ENCODE measurements around the gene LVRN.
A peak's percentile ranks its signal among the peaks of the same experiment; 100 is the strongest.

DNA sequence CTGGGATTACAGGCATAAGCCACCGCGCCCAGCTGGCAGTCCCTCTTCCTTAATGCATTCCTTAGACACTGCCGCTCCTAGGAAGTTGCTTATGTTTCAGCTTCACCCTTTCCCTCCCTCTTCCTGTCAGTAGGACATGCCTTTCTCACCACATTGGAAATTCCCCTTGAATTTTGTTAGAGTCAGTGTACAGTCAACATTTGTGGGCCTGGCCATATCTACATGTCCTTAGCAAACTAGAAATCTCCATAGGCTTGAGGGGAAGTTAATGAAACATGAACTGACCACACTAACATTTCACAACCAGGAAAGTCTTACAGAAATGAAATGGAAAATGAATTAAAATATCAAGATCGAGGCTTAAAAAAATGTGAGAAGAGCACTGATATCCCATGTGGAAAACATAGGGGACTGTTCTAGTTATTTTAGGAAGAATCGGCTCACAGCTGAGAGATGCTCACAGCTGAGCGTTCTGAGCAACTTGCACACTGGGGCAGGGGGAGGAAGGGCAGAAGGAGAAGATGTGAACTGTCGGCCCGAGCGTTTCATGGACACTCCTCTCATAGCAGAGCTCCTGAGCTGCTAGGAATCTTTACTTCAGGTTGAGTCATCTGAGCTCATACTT lies 21.1 kb upstream of the LVRN start:
- TF ChIP-seq, protein P1, sequence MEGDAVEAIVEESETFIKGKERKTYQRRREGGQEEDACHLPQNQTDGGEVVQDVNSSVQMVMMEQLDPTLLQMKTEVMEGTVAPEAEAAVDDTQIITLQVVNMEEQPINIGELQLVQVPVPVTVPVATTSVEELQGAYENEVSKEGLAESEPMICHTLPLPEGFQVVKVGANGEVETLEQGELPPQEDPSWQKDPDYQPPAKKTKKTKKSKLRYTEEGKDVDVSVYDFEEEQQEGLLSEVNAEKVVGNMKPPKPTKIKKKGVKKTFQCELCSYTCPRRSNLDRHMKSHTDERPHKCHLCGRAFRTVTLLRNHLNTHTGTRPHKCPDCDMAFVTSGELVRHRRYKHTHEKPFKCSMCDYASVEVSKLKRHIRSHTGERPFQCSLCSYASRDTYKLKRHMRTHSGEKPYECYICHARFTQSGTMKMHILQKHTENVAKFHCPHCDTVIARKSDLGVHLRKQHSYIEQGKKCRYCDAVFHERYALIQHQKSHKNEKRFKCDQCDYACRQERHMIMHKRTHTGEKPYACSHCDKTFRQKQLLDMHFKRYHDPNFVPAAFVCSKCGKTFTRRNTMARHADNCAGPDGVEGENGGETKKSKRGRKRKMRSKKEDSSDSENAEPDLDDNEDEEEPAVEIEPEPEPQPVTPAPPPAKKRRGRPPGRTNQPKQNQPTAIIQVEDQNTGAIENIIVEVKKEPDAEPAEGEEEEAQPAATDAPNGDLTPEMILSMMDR (conservative IDR thresholded peaks at IDR 0.05; ENCODE audit: low read depth, low read length), result no peak
- TF ChIP-seq MXI1 (IDR thresholded peaks at IDR 0.05; ENCODE audit: borderline replicate concordance, low read depth, low read length), result 0 out of 2 replicates have a peak, but pooled peaks have one; percentile 39
